Measurements from ENCODE around the gene THSD4.
"Not testable (repeated sequence)": the region's sequence is repeated elsewhere in the genome, so short reads cannot be mapped to it uniquely, and the experiment has no call there.

Gene THSD4

DNA sequence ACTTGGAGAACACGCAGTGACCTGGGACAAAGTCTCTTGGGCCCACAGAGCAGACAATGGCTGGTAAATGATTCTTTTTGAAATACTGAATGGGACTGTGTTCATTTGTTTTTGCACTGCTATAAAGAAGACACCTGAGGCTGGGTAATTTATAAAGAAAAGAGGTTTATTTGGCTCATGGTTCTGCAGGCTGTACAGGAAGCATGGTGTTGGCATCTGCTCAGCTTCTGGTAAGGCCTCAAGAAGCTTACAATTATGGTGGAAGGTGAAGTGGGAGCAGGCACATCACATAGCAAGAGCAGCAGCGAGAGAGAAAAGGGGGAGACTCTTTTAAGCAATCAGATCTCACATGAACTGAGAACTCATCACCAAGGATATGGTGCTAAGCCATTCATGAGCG lies 321.6 kb downstream of the THSD4 start:
- TF ChIP-seq JUND (IDR thresholded peaks at IDR 0.05; ENCODE audit: low read depth): no peak
- in situ Hi-C loops (cut with HindIII; ENCODE audit: low pct_unique_long_range_greater_than_20kb, low sequenced_read_pairs): no loop called here
- DNase-seq (ENCODE audit: low read depth in 1 of 2, low spot score in 1 of 2): no peak

- no peak for TF ChIP-seq JUND (IDR thresholded peaks at IDR 0.05; ENCODE audit: low read depth)
- in situ Hi-C loops (cut with HindIII; ENCODE audit: low pct_unique_long_range_greater_than_20kb, low sequenced_read_pairs): no loop called here
- DNase-seq (ENCODE audit: low read depth in 1 of 2, low spot score in 1 of 2): no peak
Measured at GRCh38 chr15:71437404-71437803, 322.1 kb downstream of the THSD4 start.

GRCh38 chr15:71437919-71438318 lies 322.6 kb downstream of the THSD4 start:
- in situ Hi-C loops (cut with HindIII; ENCODE audit: low pct_unique_long_range_greater_than_20kb, low sequenced_read_pairs): no loop called here
- no peak for DNase-seq (ENCODE audit: low read depth in 1 of 2, low spot score in 1 of 2)
- TF ChIP-seq JUND (IDR thresholded peaks at IDR 0.05; ENCODE audit: low read depth): no peak

DNA sequence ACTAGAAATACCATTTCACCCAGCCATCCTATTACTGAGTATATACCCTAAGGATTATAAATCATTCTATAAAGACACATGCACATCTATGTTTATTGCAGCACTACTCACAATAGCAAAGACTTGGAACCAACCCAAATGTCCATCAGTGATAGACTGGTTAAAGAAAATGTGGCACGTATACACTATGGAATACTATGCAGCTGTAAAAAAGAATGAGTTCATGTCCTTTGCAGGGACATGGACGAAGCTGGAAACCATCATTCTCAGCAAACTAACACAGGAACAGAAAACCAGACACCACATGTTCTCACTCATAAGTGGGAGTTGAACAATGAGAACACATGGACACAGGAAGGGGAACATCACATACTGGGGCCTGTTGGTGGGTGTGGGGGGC lies 324.2 kb downstream of the THSD4 start:
- in situ Hi-C loops (cut with HindIII; ENCODE audit: low pct_unique_long_range_greater_than_20kb, low sequenced_read_pairs); DNase-seq (ENCODE audit: low read depth in 1 of 2, low spot score in 1 of 2): not testable (repeated sequence)

DNA sequence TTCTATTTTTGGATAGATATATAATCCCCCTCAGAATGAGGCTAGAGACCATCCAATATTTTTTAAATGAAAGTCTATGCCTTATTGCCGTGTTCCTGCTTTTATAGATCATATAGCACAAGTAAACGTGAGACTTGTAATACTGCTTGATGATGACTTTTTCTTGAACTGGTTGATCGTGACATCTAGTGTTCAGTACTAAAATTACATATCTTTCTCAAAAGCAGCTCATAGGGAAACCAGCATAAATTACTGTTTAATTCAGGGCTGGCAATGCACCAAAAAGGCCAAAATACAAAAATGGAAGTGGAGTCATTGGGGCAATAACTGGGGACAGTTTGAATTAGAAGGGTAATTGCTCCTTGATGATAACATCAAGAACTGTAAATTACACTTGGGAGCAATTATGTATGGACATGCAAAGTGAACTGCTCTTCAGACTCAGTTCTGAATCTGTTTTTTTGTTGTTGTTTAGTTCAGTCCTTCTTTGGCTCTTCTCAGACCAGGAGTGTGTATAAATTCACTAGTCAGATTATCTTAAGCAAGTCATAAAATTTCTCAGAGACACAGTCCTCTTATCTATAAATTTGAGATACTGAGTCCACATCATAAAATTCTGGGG lies 325.3 kb downstream of the THSD4 start:
- peak; percentile 9 to 66 for DNase-seq (ENCODE audit: low read depth in 1 of 2, low spot score in 1 of 2)
- in situ Hi-C loops (cut with HindIII; ENCODE audit: low pct_unique_long_range_greater_than_20kb, low sequenced_read_pairs): no loop called here
- TF ChIP-seq JUND (IDR thresholded peaks at IDR 0.05; ENCODE audit: low read depth): no peak

- no peak for TF ChIP-seq JUND (IDR thresholded peaks at IDR 0.05; ENCODE audit: low read depth)
- in situ Hi-C loops (cut with HindIII; ENCODE audit: low pct_unique_long_range_greater_than_20kb, low sequenced_read_pairs): no loop called here
Measured at GRCh38 chr15:71443538-71443937, 328.3 kb downstream of the THSD4 start.

GRCh38 chr15:71444032-71444810 lies 328.9 kb downstream of the THSD4 start:
- DNase-seq (ENCODE audit: low read depth in 1 of 2, low spot score in 1 of 2): no peak
- in situ Hi-C loops (cut with HindIII; ENCODE audit: low pct_unique_long_range_greater_than_20kb, low sequenced_read_pairs): no loop called here
- TF ChIP-seq JUND (IDR thresholded peaks at IDR 0.05; ENCODE audit: low read depth): no peak

More at GRCh38 chr15:71443538-71443937, 328.3 kb downstream of the THSD4 start:
- DNase-seq (ENCODE audit: low read depth in 1 of 2, low spot score in 1 of 2): peak in 1 of 2 experiments; percentile 64

DNA sequence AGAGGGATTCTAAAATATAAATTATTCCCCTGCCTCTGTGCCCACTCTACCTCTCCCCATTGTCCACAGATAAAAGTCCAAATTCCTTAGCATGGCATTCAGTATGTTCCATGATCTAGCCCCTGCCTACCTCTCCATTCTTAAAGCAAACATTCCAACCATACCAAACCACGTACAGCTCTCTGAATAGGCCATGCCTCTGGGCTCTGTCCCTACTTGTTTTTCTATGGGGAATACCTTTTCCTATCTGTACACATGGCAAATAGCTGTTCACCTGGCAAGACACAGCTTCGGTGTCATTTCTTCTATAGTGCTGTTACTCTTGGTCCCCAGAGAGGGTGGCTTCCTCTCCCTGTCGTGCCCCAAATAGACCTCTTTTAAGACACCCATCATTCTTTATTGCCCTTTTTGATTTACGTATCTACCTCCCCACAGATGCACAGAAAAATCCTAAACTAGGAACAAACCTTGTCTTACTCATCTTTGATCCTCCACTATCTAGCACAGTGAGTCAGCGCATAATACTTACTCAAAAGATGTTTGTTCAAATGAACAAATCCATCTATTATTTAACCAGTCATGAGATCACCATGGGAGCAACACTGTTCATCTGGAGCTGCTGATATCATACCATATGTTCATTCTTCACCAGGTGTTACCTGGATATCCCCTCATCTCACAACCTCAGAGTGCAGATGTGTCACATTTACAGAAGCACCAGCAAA lies 329.8 kb downstream of the THSD4 start:
- in situ Hi-C loops (cut with HindIII; ENCODE audit: low pct_unique_long_range_greater_than_20kb, low sequenced_read_pairs): no loop called here
- TF ChIP-seq JUND (IDR thresholded peaks at IDR 0.05; ENCODE audit: low read depth): no peak
- peak in 1 of 2 experiments; percentile 67 for DNase-seq (ENCODE audit: low read depth in 1 of 2, low spot score in 1 of 2)

- in situ Hi-C loops (cut with HindIII; ENCODE audit: low pct_unique_long_range_greater_than_20kb, low sequenced_read_pairs): no loop called here
- peak in 1 of 2 experiments; percentile 72 for DNase-seq (ENCODE audit: low read depth in 1 of 2, low spot score in 1 of 2)
- TF ChIP-seq JUND (IDR thresholded peaks at IDR 0.05; ENCODE audit: low read depth): no peak
Measured at GRCh38 chr15:71447328-71448250, 332.3 kb downstream of the THSD4 start.

DNA sequence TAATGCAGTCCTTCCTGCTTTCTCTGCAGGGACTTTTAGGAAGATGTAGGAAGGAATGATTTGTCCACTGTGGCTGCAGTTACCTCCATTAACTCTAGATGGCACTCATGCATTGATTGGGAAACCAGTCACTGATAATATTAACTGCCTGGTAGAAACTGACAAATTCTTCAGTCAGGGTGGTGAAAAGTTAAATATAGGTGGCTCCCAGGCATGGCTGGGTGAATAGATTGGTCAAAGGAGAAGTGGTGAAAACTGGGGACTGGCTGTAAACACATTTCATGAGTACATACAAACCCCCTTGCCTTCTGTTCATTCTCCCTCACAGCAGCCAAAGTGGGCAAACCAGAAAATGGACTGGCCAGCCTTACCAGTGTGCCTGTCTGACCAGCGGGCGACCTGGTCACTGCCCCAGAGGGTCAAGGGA lies 333.4 kb downstream of the THSD4 start:
- peak in 1 of 2 experiments; percentile 64 for DNase-seq (ENCODE audit: low read depth in 1 of 2, low spot score in 1 of 2)
- no peak for TF ChIP-seq JUND (IDR thresholded peaks at IDR 0.05; ENCODE audit: low read depth)
- in situ Hi-C loops (cut with HindIII; ENCODE audit: low pct_unique_long_range_greater_than_20kb, low sequenced_read_pairs): no loop called here

- no peak for TF ChIP-seq JUND (IDR thresholded peaks at IDR 0.05; ENCODE audit: low read depth)
- in situ Hi-C loops (cut with HindIII; ENCODE audit: low pct_unique_long_range_greater_than_20kb, low sequenced_read_pairs): no loop called here
- DNase-seq (ENCODE audit: low read depth in 1 of 2, low spot score in 1 of 2): no peak
Measured at GRCh38 chr15:71449363-71449762, 334.1 kb downstream of the THSD4 start.

DNA sequence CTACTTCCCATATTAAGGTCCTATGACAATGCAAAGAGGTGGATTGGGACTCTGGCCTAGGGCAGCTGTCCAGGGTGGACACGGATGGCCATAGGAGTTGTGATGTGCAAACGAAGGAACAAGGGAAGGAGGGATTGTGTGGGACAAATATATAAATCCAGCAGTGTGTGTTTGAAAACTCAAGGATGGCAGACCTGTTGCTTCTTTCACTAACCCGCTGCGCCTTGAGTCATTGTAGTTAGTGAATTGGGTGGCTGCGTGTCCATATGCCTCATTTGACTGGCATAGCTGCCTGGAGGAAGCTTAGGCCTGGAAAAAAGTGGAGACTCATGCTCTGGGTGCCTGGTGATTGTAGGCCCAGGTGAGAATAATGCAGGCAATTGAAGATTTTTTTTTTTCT lies 334.7 kb downstream of the THSD4 start:
- in situ Hi-C loops (cut with HindIII; ENCODE audit: low pct_unique_long_range_greater_than_20kb, low sequenced_read_pairs): no loop called here
- DNase-seq (ENCODE audit: low read depth in 1 of 2, low spot score in 1 of 2): no peak
- no peak for TF ChIP-seq JUND (IDR thresholded peaks at IDR 0.05; ENCODE audit: low read depth)
